SK-N-MC (cell line): ENCODE measurements around the gene MTNR1B.

Experiments used
- EZH2 ChIP-seq: fragments of 200-600 bp; sonication (generic); IDR thresholded peaks from one replicate; pipeline ENCODE4 v1.6.1; 2017; ENCODE audit warnings: antibody characterized with exemption
- POLR2AphosphoS5 ChIP-seq: IDR thresholded peaks from 2 replicates; pipeline ENCODE4 v1.6.1; 2012; ENCODE audit warnings: mild to moderate bottlenecking, low read depth, low read length, borderline replicate concordance

DNA sequence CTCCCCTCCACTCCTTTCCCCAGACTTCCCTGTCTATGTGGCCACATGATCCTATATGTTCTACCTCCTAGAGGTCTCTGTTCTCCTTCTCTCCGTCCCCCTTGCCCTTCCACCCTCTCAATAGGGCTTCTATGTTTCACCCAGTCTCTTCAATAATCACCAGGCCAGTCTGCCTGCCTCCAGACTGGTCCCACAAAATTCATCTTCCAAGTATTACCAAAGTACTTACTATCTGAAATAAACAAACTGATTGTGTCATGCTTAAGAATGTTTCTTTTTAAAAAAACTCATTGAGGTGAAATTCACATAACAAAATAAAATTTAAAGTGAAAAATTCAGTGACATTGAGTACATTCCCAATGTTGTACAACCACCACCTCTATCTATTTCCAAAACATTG is 44.2 kb downstream of the MTNR1B start:
- no peak for TF ChIP-seq EZH2
- no peak for TF ChIP-seq POLR2AphosphoS5
